GM12801 (cell line): ENCODE measurements around the gene DAW1.

Experiments
- TF ChIP-seq, protein P1 (sequence below): IDR thresholded peaks from one replicate; pipeline ENCODE4 v1.5.1; 2011; ENCODE audit warnings: control low read depth; ENCODE audit not compliant: insufficient read length; ENCODE audit errors: extremely low read depth

DAW1 gene

DNA sequence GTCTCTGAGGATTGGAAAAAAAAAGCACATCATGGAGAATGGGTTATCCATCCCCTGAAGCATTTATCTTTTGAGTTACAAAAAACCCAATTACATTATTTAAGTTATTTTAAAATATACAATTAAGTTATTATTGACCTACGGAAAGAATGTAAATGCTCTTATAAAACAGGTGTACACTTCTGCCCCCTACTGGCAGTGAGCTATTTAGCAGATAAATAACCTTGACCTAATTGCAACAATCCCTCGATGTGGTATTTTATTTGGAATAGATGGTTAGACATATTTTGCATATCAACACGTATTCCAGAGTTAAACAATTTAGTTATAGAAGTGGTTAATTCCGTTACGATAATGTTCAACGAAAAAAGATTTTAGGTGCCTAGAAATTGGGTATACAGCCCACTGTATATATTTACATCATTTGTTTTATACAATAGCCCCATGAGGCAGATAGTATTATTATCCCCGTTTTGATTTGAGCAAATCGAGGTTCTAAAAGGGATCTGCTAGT, 9.1 kb upstream of the DAW1 start:
- TF ChIP-seq, protein P1, sequence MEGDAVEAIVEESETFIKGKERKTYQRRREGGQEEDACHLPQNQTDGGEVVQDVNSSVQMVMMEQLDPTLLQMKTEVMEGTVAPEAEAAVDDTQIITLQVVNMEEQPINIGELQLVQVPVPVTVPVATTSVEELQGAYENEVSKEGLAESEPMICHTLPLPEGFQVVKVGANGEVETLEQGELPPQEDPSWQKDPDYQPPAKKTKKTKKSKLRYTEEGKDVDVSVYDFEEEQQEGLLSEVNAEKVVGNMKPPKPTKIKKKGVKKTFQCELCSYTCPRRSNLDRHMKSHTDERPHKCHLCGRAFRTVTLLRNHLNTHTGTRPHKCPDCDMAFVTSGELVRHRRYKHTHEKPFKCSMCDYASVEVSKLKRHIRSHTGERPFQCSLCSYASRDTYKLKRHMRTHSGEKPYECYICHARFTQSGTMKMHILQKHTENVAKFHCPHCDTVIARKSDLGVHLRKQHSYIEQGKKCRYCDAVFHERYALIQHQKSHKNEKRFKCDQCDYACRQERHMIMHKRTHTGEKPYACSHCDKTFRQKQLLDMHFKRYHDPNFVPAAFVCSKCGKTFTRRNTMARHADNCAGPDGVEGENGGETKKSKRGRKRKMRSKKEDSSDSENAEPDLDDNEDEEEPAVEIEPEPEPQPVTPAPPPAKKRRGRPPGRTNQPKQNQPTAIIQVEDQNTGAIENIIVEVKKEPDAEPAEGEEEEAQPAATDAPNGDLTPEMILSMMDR: no peak

DNA sequence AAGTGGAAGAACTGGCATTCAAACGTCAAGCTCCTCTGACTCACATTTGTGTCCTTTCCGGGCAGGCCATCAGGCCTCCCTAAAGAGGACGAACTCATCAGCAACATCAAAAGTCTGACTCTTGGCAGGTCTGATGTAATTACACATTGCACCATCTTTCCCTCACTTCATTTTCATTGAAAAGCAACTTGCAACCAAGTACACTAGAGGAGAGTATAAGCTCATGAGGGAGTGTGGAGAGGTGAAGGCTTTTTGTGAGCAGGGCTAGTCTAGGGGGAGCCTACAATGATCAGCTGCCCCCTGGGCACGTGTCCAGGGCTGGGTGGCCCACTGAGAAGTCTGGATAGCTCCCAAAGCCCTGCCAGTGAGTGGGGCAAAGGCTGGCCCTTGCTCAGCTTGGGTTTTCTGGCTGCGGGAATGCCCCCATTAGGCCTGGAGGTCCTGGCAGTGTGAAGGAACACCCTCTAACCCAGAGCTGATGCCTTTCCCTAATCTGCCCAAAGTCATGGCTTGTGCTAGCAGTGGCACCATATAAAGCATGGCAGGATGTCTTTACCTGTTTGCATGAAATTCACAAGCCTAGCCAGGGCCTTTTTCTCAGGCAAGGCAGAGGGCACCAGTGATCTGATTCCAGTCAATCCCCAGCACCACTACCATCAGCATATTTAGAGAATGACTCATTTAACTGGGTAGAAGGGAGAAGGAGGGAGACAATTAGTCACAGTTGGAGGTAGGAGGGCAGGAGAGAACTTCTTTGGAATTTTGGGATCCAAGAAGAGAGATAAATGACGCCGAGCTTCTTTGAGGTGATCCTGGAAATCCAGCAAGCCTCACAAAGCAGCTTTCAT, 8.5 kb upstream of the DAW1 start:
- TF ChIP-seq, protein P1: no peak

DNA sequence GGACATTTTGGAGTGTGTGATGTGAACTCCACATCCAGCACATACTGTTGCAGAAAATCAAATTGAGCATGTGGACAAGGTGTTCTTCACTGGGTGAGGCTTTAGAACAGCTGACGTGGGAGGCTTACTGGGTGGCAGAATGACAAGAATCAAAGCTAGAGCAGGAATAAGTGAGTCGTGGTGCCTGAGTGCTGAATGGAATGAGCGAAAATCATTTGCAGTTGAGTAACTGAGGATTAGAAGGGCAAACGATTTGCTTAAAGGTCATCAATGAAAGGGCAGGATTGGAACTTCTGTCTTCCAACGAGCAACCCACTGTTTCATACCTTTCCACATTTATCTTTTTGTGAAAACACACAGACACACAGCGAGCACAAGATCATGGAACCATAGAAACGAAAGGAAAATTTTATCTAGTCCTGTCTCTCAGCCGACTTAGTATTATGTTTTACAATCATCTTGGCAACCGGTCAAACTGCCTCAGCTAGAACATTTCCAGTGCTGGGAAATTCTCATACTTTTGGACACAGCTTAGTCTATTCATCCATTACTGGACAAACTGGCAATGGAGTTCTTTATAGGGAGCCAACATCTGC, 7.2 kb upstream of the DAW1 start:
- TF ChIP-seq, protein P1: no peak

DNA sequence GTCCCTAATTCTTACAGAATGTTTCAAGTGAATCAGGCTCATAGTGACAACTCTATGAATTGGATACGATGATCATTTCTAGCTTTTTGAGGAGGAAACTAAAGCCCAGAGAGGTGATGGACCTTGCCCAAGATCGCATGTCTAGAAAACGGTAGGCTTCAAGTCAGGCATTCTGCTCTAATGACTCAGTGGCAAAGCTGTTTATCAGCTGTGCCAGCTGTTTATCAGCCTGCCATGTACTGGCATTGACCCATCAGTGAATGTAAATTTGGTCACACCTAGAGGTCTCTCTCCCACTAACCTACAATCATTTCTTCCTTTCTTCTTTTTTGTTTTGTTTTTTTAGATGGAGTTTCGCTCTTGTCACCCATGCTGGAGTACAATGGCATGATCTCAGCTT, 6.1 kb upstream of the DAW1 start:
- TF ChIP-seq, protein P1: no peak

DNA sequence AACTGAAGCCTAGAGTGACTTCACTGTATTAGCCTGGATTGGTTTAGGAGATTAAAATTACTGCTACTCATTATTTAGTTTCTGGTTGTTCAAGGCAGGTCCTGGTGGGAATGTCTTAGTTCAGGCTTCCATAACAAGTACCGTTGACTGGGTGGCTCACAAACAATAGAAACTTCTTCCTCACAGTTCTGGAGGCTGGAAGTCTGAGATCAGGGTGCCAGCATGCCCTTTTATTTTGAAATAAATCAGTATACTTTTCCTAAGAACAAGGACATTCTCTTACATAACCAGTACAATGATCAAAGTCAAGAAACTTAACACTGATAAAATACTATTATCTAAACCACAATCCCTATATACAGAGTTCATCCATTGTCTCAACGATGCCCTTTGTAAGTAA, 4.0 kb upstream of the DAW1 start:
- TF ChIP-seq, protein P1: no peak

DNA sequence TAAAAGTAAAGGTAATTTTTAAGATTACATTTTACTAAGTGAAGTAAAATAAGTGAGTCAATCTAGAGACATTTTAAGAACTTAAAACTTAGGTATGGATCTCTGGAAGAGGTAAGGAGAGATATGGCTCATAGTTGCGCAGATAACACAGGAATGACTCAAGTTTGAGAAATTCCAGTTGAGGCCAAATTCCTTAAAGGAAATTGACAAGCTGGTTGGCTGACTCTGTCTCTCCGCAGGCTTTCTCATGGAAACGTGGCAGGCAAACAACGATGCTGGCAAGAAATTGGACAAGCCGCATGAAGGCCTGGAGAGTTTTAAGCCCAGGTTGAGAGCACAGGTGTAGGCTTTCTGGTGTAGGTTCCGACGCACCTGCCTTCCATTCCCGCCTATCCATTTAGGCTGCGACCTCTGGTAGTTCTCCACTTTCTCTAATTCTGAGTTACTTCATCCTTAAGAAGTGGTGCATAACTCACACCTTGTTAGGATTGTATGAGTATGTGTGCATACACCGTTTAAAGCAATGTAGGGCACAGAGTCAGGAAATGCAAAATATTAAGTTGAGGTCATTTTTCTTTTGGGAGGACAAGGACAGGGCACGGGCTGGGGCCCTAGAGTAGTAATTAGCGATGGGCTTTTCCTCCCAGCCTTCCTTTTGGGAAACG, 589 bp upstream of the DAW1 start:
- TF ChIP-seq, protein P1: no peak

DNA sequence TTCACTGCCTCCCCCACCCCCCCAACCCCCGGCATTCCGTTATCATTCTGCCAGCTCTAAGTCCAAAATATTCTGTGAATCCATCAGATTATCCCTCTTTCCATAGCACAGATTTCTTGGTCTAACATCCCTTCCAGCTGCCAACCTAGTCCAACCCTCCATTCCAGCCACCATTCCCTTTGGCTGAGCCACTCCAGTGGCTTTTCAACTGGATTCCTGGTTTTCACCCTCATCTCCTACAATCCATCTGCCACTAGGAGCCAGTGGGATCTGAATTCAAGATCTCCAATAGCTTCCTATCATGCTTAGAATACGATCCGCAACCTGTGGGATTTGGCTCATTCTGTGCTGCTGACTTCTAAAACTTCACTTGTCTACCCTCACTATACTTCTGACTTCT, 1.2 kb downstream of the DAW1 start:
- TF ChIP-seq, protein P1: no peak
